ENCODE data around the gene ILF2. TPM values are rescaled to one million over a fixed set of nuclear protein-coding genes. Genes with fewer than 3 reads are reported as not detected.

Gene ILF2
- total and polyA plus RNA-seq, 5 donors from 2014 or later: 127 to 162 (median 145) TPM

DNA sequence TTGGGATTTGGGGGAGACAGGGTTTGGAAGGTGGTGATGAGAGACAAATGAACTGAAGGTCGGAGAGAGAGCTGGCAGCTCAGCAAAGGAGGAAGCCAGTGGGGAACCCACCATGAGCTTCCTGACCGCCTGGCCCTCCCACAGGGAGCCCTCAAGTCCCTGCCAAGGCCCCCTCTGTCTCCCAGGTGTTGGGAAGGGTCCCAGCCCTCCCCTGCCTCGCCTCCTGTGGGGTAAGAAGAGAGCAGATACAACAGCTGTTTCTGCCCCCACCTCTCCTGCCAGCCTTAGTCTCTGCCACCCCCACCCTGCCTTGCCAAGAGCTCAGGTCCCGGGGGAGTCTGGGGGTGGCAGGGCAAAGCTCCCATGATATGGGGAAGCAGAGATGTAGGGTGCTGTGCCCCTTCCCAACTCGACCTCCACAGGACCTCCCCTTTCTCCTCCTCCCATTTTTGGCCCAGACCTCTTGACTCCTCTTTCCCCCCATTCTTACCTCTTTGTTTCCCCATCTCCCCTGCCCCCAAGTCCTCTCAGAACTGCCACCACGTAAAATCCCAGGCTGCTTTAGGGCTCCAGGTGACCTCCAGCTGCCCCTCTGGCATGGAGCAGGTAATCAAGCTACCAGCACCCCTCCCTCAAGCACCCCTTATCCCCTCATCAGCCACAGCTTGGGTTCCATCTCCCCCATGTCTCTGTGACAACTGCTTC, 42.0 kb downstream of the ILF2 start:
- peak overlapping the region in 1 of 3 donors; percentile 25 for H3K27ac Mint-ChIP-seq
- H3K4me1 ChIP-seq (ENCODE audit: control insufficient read depth, insufficient read depth, low read length, poor library complexity, severe bottlenecking): no peaks in the 10 kb centered on the region
- H3K4me1 Mint-ChIP-seq: peaks cover 3 to 21% (median 7%) of the 10 kb centered on the region in 4 donors
- H3K36me3 Mint-ChIP-seq: peaks cover 6% of the 10 kb centered on the region
- H3K4me3 ChIP-seq (ENCODE audit: low read depth, low read length): no peak overlapping the region
- no peak overlapping the region for H3K27ac ChIP-seq (ENCODE audit: insufficient read depth, low read length, poor library complexity, severe bottlenecking)
- H3K4me3 Mint-ChIP-seq: no peak overlapping the region
- peaks cover 2% of the 10 kb centered on the region for H3K27me3 Mint-ChIP-seq
- no peaks in the 10 kb centered on the region for H3K9me3 Mint-ChIP-seq
- H3K9me3 ChIP-seq (ENCODE audit: control insufficient read depth in 2 of 2, low read length in 2 of 2): no peaks in the 10 kb centered on the region
- ATAC-seq (ENCODE audit: low read depth in 2 of 2) (no peak), DNase-seq (no peak)
- no peaks in the 10 kb centered on the region for H3K36me3 ChIP-seq (ENCODE audit: control insufficient read depth, insufficient read depth, low read length)
- H3K27me3 ChIP-seq (ENCODE audit: control insufficient read depth, insufficient read depth, low read length): no peaks in the 10 kb centered on the region

DNA sequence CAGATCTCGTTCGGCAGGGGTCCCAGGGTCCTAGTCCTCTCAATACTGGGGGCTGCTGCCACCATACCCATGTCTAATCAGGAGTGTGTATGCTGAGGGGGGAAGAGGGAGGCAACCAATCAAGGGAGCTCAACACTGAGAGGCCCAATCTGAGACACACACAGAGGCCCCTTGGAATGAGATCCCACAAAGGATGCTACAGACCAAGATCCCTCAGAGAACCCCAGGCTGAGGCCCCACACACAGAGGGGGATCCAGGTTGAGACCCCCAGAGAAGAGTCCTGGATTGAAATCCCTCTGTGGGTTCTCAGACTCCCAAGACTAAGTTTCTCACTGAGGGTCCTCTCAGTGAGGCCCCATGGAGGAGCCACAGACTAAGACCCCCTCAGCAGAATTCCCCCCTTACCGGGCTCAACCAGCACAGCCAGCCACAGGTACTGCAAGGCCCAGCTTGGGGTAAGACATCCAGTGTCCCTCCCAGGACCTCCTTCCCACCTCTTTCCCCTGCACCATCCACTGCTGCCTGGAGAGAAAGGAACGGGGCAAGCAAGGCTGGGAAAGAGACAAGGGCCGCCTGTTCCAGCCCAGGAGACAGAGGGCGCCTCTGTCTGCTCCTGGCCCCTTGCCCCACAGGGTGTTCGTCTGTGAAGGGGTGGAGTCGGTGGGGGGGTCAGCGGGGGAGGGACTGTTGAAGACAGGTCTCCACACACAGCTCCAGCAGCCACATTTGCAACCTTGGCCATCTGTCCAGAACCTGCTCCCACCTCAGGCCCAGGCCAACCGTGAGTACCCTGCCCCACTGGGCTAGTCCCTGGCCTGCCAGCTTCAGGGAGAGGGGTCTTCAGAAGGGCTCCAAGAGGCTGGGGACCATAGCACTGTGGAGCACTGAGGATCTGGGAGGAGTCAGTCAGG, 42.8 kb downstream of the ILF2 start, which contains the start of gene S100A1:
S100A1 (plus strand) TSS at position 720 of the 912 bp plus-strand sequence. CDS start 2,088 bp downstream, outside the sequence.
- no peak for ATAC-seq (ENCODE audit: low read depth in 2 of 2)
- Mint-ChIP-seq H3K9me3 (no peaks in the 10 kb centered on the region), H3K36me3 (peaks cover 8% of the 10 kb centered on the region), H3K27me3 (no peaks in the 10 kb centered on the region), H3K27ac (peak within 1 kb of the TSS in 1 of 3 donors; percentile 25), H3K4me3 (no peak within 1 kb of the TSS), H3K4me1 (peaks cover 0 to 16% (median 3%) of the 10 kb centered on the region in 4 donors)
- Histone ChIP-seq H3K4me1 (ENCODE audit: control insufficient read depth, insufficient read depth, low read length, poor library complexity, severe bottlenecking) (no peaks in the 10 kb centered on the region), H3K4me3 (ENCODE audit: low read depth, low read length) (no peak within 1 kb of the TSS), H3K9me3 (ENCODE audit: control insufficient read depth in 2 of 2, low read length in 2 of 2) (no peaks in the 10 kb centered on the region), H3K36me3 (ENCODE audit: control insufficient read depth, insufficient read depth, low read length) (no peaks in the 10 kb centered on the region), H3K27me3 (ENCODE audit: control insufficient read depth, insufficient read depth, low read length) (no peaks in the 10 kb centered on the region), H3K27ac (ENCODE audit: insufficient read depth, low read length, poor library complexity, severe bottlenecking) (no peak within 1 kb of the TSS)
- DNase-seq: no peak

DNA sequence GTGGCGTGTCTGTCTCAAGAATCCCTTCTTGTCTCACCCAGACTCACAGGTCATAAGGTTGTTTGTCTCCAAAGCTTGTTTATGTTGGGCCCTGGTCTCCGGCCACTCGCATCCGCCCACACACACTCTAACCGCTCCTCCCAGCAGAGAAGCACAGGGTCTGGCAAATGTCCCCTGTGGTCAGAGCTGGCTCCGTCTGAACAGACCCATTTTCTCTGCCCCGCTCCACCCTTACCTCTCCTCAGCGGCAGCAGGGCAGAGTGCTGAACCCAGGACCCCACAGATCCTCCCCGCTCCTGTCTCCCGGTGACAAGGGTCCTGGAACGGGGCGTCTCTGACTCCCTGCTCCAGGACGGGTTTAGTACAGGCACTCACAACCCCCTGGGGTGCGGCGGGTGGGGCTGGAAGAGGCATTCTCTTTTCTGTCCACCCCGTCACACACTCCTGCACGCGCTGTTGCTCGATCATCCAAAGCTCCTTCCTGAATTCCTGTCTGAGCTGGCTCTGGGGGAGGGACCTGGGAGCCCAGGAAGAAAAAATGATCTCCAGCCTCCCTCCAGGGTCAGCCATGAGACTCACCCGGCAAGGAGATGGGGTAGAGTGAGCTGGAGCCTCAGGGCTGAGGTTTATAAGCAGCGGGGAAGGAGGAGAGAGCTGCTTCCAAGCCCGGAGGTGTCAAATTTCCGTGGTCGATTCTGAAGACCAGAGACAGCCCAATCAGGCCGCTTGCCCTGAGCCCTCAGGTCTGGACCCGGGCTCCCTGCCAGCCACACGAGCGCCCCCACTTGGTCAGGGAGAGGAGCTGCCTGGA, 43.7 kb downstream of the ILF2 start, which contains the start of gene S100A13:
S100A13 (minus strand) TSS at position 602 of the 811 bp plus-strand sequence. CDS start 1,033 bp downstream, outside the sequence.
- DNase-seq: no peak
- Histone ChIP-seq H3K9me3 (ENCODE audit: control insufficient read depth in 2 of 2, low read length in 2 of 2) (no peaks in the 10 kb centered on the region), H3K27me3 (ENCODE audit: control insufficient read depth, insufficient read depth, low read length) (no peaks in the 10 kb centered on the region), H3K27ac (ENCODE audit: insufficient read depth, low read length, poor library complexity, severe bottlenecking) (no peak within 1 kb of the TSS), H3K4me3 (ENCODE audit: low read depth, low read length) (no peak within 1 kb of the TSS), H3K36me3 (ENCODE audit: control insufficient read depth, insufficient read depth, low read length) (no peaks in the 10 kb centered on the region), H3K4me1 (ENCODE audit: control insufficient read depth, insufficient read depth, low read length, poor library complexity, severe bottlenecking) (no peaks in the 10 kb centered on the region)
- ATAC-seq (ENCODE audit: low read depth in 2 of 2): no peak
- Mint-ChIP-seq H3K27me3 (no peaks in the 10 kb centered on the region), H3K4me3 (peak within 1 kb of the TSS in 1 of 4 donors; percentile 24), H3K27ac (peak within 1 kb of the TSS in 1 of 3 donors; percentile 55), H3K36me3 (peaks cover 8% of the 10 kb centered on the region), H3K4me1 (peaks cover 0 to 16% (median 1%) of the 10 kb centered on the region in 4 donors), H3K9me3 (no peaks in the 10 kb centered on the region)

DNA sequence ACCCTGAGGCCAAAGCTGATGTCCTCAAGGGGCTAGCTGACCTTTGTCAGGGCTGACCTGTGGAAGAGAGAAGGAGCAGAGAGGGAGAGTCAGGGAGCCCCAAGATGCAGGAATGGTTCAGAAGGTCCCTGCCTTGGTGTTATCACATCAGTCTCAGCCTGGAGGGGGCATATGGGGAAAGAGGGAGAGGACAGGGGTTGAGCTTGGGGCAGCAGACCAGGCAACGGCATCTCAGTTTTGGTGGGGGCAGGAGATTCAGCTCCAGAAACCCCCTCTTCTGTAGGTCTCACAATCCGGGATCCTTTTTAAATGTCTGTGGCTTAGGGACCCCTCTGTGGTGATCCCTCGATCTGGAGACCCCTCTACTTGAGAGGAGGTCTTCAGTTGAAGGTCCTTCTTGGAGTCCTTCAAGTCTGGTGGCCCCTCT, 44.3 kb downstream of the ILF2 start:
- Histone ChIP-seq H3K9me3 (ENCODE audit: control insufficient read depth in 2 of 2, low read length in 2 of 2) (no peaks in the 10 kb centered on the region), H3K27me3 (ENCODE audit: control insufficient read depth, insufficient read depth, low read length) (no peaks in the 10 kb centered on the region), H3K4me1 (ENCODE audit: control insufficient read depth, insufficient read depth, low read length, poor library complexity, severe bottlenecking) (no peaks in the 10 kb centered on the region), H3K4me3 (ENCODE audit: low read depth, low read length) (no peak overlapping the region), H3K36me3 (ENCODE audit: control insufficient read depth, insufficient read depth, low read length) (no peaks in the 10 kb centered on the region), H3K27ac (ENCODE audit: insufficient read depth, low read length, poor library complexity, severe bottlenecking) (no peak overlapping the region)
- H3K27ac Mint-ChIP-seq: peak overlapping the region in 1 of 3 donors; percentile 55
- no peak overlapping the region for H3K4me3 Mint-ChIP-seq
- DNase-seq (no peak), ATAC-seq (ENCODE audit: low read depth in 2 of 2) (no peak)
- peaks cover 0 to 14% (median 1%) of the 10 kb centered on the region in 4 donors for H3K4me1 Mint-ChIP-seq
- no peaks in the 10 kb centered on the region for H3K9me3 Mint-ChIP-seq
- no peaks in the 10 kb centered on the region for H3K27me3 Mint-ChIP-seq
- H3K36me3 Mint-ChIP-seq: peaks cover 8% of the 10 kb centered on the region

DNA sequence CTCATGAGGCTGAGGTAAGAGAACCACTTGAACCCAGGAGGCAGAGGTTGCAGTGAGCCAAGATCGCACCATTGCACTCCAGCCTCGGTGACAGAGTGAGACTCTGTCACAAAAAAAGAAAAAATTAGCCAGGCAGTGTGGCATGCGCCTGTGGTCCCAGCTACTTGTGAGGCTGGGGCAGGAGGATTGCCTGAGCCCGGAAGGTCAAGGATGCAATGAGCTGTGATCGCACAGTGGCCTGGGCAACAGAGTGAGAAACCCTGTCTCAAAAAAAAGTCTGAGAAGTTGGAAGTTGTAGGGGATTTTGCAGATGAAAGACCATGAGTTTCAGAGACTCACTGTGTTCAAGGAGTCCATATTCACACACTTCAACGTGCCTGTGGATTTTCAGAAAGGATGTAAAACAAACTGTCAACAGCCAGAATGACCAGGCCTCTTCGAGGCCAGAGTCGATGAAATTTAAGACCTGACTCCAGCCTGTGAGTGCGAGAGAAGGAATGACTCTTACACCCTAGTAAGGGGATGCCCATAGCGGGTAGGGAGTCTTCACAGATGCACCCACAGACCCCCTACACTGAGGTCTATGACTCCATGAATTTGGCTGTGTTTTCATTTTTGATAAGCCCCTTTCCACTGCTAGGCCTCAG, 45.7 kb downstream of the ILF2 start:
- no peaks in the 10 kb centered on the region for H3K9me3 Mint-ChIP-seq
- DNase-seq: no peak

DNA sequence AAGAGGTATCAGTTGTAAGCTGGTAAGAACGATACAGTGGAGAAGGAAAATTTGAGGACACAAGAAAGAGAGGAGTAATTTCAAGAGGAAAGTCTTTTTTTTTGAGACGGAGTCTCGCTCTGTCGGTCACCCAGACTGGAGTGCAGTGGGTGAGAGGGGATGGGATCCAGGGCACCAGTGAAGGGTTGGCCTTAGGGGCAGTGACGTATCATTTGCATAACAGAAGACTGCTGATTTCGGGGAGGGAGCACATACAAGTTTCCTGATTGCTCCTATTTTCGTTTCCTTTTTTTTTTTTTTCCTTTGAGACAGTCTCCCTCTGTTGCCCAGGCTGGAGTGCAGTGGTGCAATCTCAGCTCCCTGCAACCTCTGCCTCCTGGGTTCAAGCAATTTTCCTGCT, 47.7 kb downstream of the ILF2 start:
- no peak for DNase-seq
- Mint-ChIP-seq H3K9me3 (no peaks in the 10 kb centered on the region), H3K27me3 (no peaks in the 10 kb centered on the region), H3K4me1 (peaks cover 0 to 5% (median 1%) of the 10 kb centered on the region in 4 donors), H3K36me3 (peaks cover 8% of the 10 kb centered on the region), H3K27ac (no peak overlapping the region), H3K4me3 (peak overlapping the region in 1 of 4 donors; percentile 47)
- no peak overlapping the region for H3K4me3 ChIP-seq (ENCODE audit: low read depth, low read length)
- H3K36me3 ChIP-seq (ENCODE audit: control insufficient read depth, insufficient read depth, low read length): no peaks in the 10 kb centered on the region
- no peaks in the 10 kb centered on the region for H3K9me3 ChIP-seq (ENCODE audit: control insufficient read depth in 2 of 2, low read length in 2 of 2)
- H3K27ac ChIP-seq (ENCODE audit: insufficient read depth, low read length, poor library complexity, severe bottlenecking): no peak overlapping the region
- no peak for ATAC-seq (ENCODE audit: low read depth in 2 of 2)
- H3K27me3 ChIP-seq (ENCODE audit: control insufficient read depth, insufficient read depth, low read length): no peaks in the 10 kb centered on the region
- H3K4me1 ChIP-seq (ENCODE audit: control insufficient read depth, insufficient read depth, low read length, poor library complexity, severe bottlenecking): no peaks in the 10 kb centered on the region

More for the DNA sequence above, 45.7 kb downstream of the ILF2 start:
- H3K27me3 Mint-ChIP-seq: no peaks in the 10 kb centered on the region
- H3K9me3 ChIP-seq (ENCODE audit: control insufficient read depth in 2 of 2, low read length in 2 of 2): no peaks in the 10 kb centered on the region
- H3K27me3 ChIP-seq (ENCODE audit: control insufficient read depth, insufficient read depth, low read length): no peaks in the 10 kb centered on the region
- H3K27ac ChIP-seq (ENCODE audit: insufficient read depth, low read length, poor library complexity, severe bottlenecking): no peak overlapping the region
- no peak for ATAC-seq (ENCODE audit: low read depth in 2 of 2)
- H3K4me3 Mint-ChIP-seq: no peak overlapping the region
- peaks cover 0 to 5% (median 1%) of the 10 kb centered on the region in 4 donors for H3K4me1 Mint-ChIP-seq
- H3K27ac Mint-ChIP-seq: no peak overlapping the region
- H3K4me1 ChIP-seq (ENCODE audit: control insufficient read depth, insufficient read depth, low read length, poor library complexity, severe bottlenecking): no peaks in the 10 kb centered on the region
- H3K36me3 ChIP-seq (ENCODE audit: control insufficient read depth, insufficient read depth, low read length): no peaks in the 10 kb centered on the region
- no peak overlapping the region for H3K4me3 ChIP-seq (ENCODE audit: low read depth, low read length)
- H3K36me3 Mint-ChIP-seq: peaks cover 8% of the 10 kb centered on the region

DNA sequence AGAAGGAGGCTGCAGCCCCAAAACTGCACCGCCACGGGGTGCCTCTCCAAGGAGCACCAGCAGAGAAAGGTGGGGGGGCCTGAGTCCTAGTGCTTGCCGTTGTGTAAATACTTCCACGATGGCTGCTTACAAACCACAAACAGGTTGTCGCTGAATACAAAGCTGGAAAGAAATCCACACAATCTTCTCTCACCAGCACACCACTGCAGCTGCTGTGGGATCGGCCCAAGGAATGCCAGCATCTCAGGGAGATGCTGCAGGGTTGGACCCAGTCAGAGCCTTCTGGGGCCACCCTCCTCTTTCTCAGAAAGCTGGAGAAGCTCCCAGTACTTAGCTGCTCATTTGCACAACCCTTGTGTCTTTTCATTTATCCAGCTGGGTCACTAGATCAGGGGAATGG, 51.6 kb downstream of the ILF2 start:
- Mint-ChIP-seq H3K4me3 (no peak overlapping the region), H3K27me3 (no peaks in the 10 kb centered on the region), H3K27ac (no peak overlapping the region), H3K9me3 (no peaks in the 10 kb centered on the region), H3K36me3 (peaks cover 6% of the 10 kb centered on the region), H3K4me1 (peaks cover 0 to 6% (median 0%) of the 10 kb centered on the region in 4 donors)
- Histone ChIP-seq H3K27ac (ENCODE audit: insufficient read depth, low read length, poor library complexity, severe bottlenecking) (no peak overlapping the region), H3K4me1 (ENCODE audit: control insufficient read depth, insufficient read depth, low read length, poor library complexity, severe bottlenecking) (no peaks in the 10 kb centered on the region), H3K9me3 (ENCODE audit: control insufficient read depth in 2 of 2, low read length in 2 of 2) (no peaks in the 10 kb centered on the region), H3K4me3 (ENCODE audit: low read depth, low read length) (no peak overlapping the region), H3K36me3 (ENCODE audit: control insufficient read depth, insufficient read depth, low read length) (no peaks in the 10 kb centered on the region), H3K27me3 (ENCODE audit: control insufficient read depth, insufficient read depth, low read length) (no peaks in the 10 kb centered on the region)
- ATAC-seq (ENCODE audit: low read depth in 2 of 2) (no peak), DNase-seq (no peak)

All from CD4-positive, CD25-positive, alpha-beta regulatory T cell (primary cell).